ENCODE data around the gene SNX21. TPM values are rescaled to one million over a fixed set of nuclear protein-coding genes. Genes with fewer than 3 reads are reported as not detected.

SNX21 gene
- total RNA-seq, 1 experiment from 2014 or later = 19.7 TPM

GRCh38 chr20:45887346-45887715 is 53.7 kb downstream of the SNX21 start, which contains the start of gene SPATA25:
SPATA25 (minus strand) TSS chr20:45887622; CDS start chr20:45887590, 32 bp downstream.
- peaks cover 51% of the 10 kb centered on the region for H3K36me3 ChIP-seq
- H3K4me3 ChIP-seq = no peak within 1 kb of the TSS
- H3K27me3 ChIP-seq (replicated peaks) = no peaks in the 10 kb centered on the region
- H3K4me1 ChIP-seq (replicated peaks) = peaks cover 33% of the 10 kb centered on the region
- no peak for DNase-seq (ENCODE audit: low read depth in 1 of 2, low spot score in 2 of 2)
- H3K9me3 ChIP-seq (replicated peaks) = no peaks in the 10 kb centered on the region
- H3K27ac ChIP-seq = no peak within 1 kb of the TSS

- H3K27ac ChIP-seq = no peak overlapping the region
- no peak overlapping the region for H3K4me3 ChIP-seq
- no peak for DNase-seq (ENCODE audit: low read depth in 1 of 2, low spot score in 2 of 2)
- peaks cover 34% of the 10 kb centered on the region for H3K4me1 ChIP-seq (replicated peaks)
- H3K36me3 ChIP-seq = peaks cover 48% of the 10 kb centered on the region
- H3K27me3 ChIP-seq (replicated peaks) = no peaks in the 10 kb centered on the region
- no peaks in the 10 kb centered on the region for H3K9me3 ChIP-seq (replicated peaks)
Measured at GRCh38 chr20:45888681-45889080, 55.1 kb downstream of the SNX21 start.

DNA sequence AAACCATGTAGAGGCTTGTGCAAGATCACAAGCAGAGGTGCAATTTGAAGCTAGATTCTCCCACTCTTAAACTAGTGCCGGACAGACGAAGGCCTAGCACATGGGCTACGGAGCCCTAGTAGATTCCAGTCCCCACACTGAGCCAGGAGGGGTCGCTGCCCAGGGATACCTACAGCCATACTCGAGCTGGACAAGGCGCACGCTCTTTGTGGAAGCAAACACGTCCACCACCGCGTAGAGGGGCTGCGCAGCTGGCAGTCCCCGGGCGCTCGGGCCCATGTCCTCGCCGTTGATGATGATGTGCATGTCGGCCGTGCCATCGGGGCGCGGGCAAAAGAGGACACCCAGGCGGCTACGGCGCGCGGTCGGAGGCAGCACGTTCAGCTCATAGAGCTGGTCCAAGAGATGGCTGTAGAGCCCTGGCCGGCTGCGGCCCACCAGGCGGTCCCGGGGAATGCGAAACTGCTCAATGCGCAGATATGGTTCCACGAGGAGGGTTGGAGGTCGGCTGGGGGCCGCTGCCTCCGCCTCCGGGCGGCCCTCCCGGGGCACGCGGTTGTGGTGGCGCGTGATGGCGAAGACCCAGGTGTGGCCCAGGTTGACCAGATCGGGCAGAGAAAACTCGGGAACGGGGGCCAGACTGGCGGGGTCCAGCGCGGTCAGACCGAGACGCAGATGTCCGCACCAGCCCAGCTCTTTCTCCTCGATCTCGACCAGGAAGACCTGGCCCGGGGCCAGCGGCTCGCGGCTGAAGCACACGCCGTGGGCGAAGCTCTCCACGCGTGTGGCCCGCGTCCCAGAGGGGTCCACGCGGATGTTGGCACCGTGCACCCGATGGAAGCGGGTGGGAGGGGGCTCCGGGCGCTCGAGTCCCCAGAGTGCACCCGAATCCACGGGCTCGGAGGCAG is 56.7 kb downstream of the SNX21 start:
- Histone ChIP-seq H3K9me3 (replicated peaks) (no peaks in the 10 kb centered on the region), H3K36me3 (peaks cover 44% of the 10 kb centered on the region), H3K27me3 (replicated peaks) (no peaks in the 10 kb centered on the region), H3K4me3 (peak overlapping the region; percentile 79), H3K4me1 (replicated peaks) (peaks cover 25% of the 10 kb centered on the region), H3K27ac (peak overlapping the region; percentile 26)
- peak; percentile 71 to 86 for DNase-seq (ENCODE audit: low read depth in 1 of 2, low spot score in 2 of 2)

GRCh38 chr20:45890985-45891983 is 57.7 kb downstream of the SNX21 start, which contains the start of the genes CTSA and NEURL2:
CTSA (plus strand) TSS chr20:45891335; CDS start chr20:45891569, 234 bp downstream.
NEURL2 (minus strand) TSS chr20:45891208; CDS start chr20:45890991, 217 bp downstream.
- Histone ChIP-seq H3K9me3 (replicated peaks) (no peaks in the 10 kb centered on the region), H3K27ac (peak within 1 kb of the TSS; percentile 26), H3K4me1 (replicated peaks) (peaks cover 24% of the 10 kb centered on the region), H3K27me3 (replicated peaks) (no peaks in the 10 kb centered on the region), H3K4me3 (peak within 1 kb of the TSS; percentile 79), H3K36me3 (peaks cover 41% of the 10 kb centered on the region)
- peak; percentile 93 to 95 for DNase-seq (ENCODE audit: low read depth in 1 of 2, low spot score in 2 of 2)

- Histone ChIP-seq H3K27ac (no peak overlapping the region), H3K36me3 (peaks cover 41% of the 10 kb centered on the region), H3K4me3 (peak overlapping the region; percentile 79), H3K4me1 (replicated peaks) (peaks cover 24% of the 10 kb centered on the region), H3K9me3 (replicated peaks) (no peaks in the 10 kb centered on the region), H3K27me3 (replicated peaks) (no peaks in the 10 kb centered on the region)
- DNase-seq (ENCODE audit: low read depth in 1 of 2, low spot score in 2 of 2) = peak in 1 of 2 experiments; percentile 18
Measured at GRCh38 chr20:45892049-45892825, 58.6 kb downstream of the SNX21 start.

Other genes starting within 250 kb of the SNX21 start
- not detected in 2 replicates for gene WFDC10A, start 204.1 kb upstream of the SNX21 start, total RNA-seq (2014; rRNA removed; shearing (Covaris generic))
- gene WFDC9, start 202.5 kb upstream of the SNX21 start, total RNA-seq (2014; rRNA removed; shearing (Covaris generic)) = not detected in 2 replicates
- gene WFDC11, start 163.6 kb upstream of the SNX21 start, total RNA-seq (2014; rRNA removed; shearing (Covaris generic)) = not detected in 2 replicates
- not detected in 2 replicates for gene WFDC13, start 131.8 kb upstream of the SNX21 start, total RNA-seq (2014; rRNA removed; shearing (Covaris generic))
- not detected in 2 replicates for gene WFDC10B, start 128.8 kb upstream of the SNX21 start, total RNA-seq (2014; rRNA removed; shearing (Covaris generic))
- gene SPINT4, start 111.5 kb upstream of the SNX21 start, total RNA-seq (2014; rRNA removed; shearing (Covaris generic)) = not detected in 2 replicates
- gene WFDC3, start 41.9 kb upstream of the SNX21 start, total RNA-seq (2014; rRNA removed; shearing (Covaris generic)) = not detected in 2 replicates
- 11.1 and 19.2 TPM in 2 replicates for gene DNTTIP1, start 41.8 kb upstream of the SNX21 start, total RNA-seq (2014; rRNA removed; shearing (Covaris generic))
- 187 and 249 TPM in 2 replicates for gene UBE2C, start 21.2 kb upstream of the SNX21 start, total RNA-seq (2014; rRNA removed; shearing (Covaris generic))
- not detected in 2 replicates for gene TNNC2, start 6.5 kb upstream of the SNX21 start, total RNA-seq (2014; rRNA removed; shearing (Covaris generic))
- 41.8 and 56.3 TPM in 2 replicates for gene ACOT8, start 23.6 kb downstream of the SNX21 start, total RNA-seq (2014; rRNA removed; shearing (Covaris generic))
- gene ZSWIM3, start 23.8 kb downstream of the SNX21 start, total RNA-seq (2014; rRNA removed; shearing (Covaris generic)) = 3.6 and 4.9 TPM in 2 replicates
- 3.9 and 11.7 TPM in 2 replicates for gene ZSWIM1, start 47.4 kb downstream of the SNX21 start, total RNA-seq (2014; rRNA removed; shearing (Covaris generic))
- 0.89 TPM in 1 of 2 replicates, not detected in the other for gene SPATA25, start 53.8 kb downstream of the SNX21 start, total RNA-seq (2014; rRNA removed; shearing (Covaris generic))
- gene NEURL2, start 57.4 kb downstream of the SNX21 start, total RNA-seq (2014; rRNA removed; shearing (Covaris generic)) = 1.9 and 2.7 TPM in 2 replicates
- gene CTSA, start 57.5 kb downstream of the SNX21 start, total RNA-seq (2014; rRNA removed; shearing (Covaris generic)) = 50.2 and 76.8 TPM in 2 replicates
- gene PLTP, start 78.4 kb downstream of the SNX21 start, total RNA-seq (2014; rRNA removed; shearing (Covaris generic)) = 4.2 and 6.6 TPM in 2 replicates
- 5.2 and 9.6 TPM in 2 replicates for gene PCIF1, start 100.9 kb downstream of the SNX21 start, total RNA-seq (2014; rRNA removed; shearing (Covaris generic))
- gene ZNF335, start 138.4 kb downstream of the SNX21 start, total RNA-seq (2014; rRNA removed; shearing (Covaris generic)) = 8.1 and 12.2 TPM in 2 replicates
- gene MMP9, start 175.1 kb downstream of the SNX21 start, total RNA-seq (2014; rRNA removed; shearing (Covaris generic)) = not detected in 2 replicates
- not detected in 2 replicates for gene SLC12A5, start 195.4 kb downstream of the SNX21 start, total RNA-seq (2014; rRNA removed; shearing (Covaris generic))

Data from SJSA1 (cell line).